Panc1 (cell line): ENCODE measurements around the gene GABRB1. TPM values are rescaled to one million over a fixed set of nuclear protein-coding genes. Genes with fewer than 3 reads are reported as not detected.

Source experiments
- ATAC-seq: fragments of 200-7000 bp; cut with Tn5 transposase; 2 replicates; pipeline ENCODE4 v1.9.1; 2020; ENCODE audit warnings: mild to moderate bottlenecking, moderate library complexity
- BruUV-seq: library from RNA; stranded (reverse); fragments of 400-500 nt; replicated peaks from 2 replicates; lab custom pipeline; 2021; lab: Mats Ljungman, UMichigan
- CTCF ChIA-PET: fragments of 300-600 bp; sonication (Branson Sonifier 250); formaldehyde crosslinking; loops from one replicate; lab custom pipeline; 2022; ENCODE audit warnings: antibody characterized with exemption; lab: Charles Lee
- POLR2A ChIA-PET: fragments of 300-600 bp; sonication (Branson Sonifier 250); formaldehyde crosslinking; loops from one replicate; lab custom pipeline; 2022; ENCODE audit warnings: antibody characterized with exemption; lab: Charles Lee
- DNase-seq: peaks from one replicate; pipeline ENCODE4 v3.0.0-alpha.2; 2010; ENCODE audit warnings: low read depth, low spot score
- H3K27ac ChIP-seq: 2 replicates; pipeline ENCODE4 v1.5.1; 2011; ENCODE audit warnings: mild to moderate bottlenecking, low read length, inconsistent platforms
- H3K27me3 ChIP-seq: fragments of 200-500 bp; sonication (Bioruptor generic); 2 replicates; pipeline ENCODE4 v1.6.0; 2014; ENCODE audit warnings: low read length, inconsistent platforms; ENCODE audit not compliant: control insufficient read depth, insufficient read depth
- H3K36me3 ChIP-seq: fragments of 200-500 bp; sonication (Bioruptor generic); 2 replicates; pipeline ENCODE4 v1.5.1; 2014; ENCODE audit warnings: inconsistent platforms, mild to moderate bottlenecking, low read length, moderate library complexity; ENCODE audit not compliant: control insufficient read depth, insufficient read depth
- H3K4me1 ChIP-seq: 2 replicates; pipeline ENCODE4 v1.5.1; 2011; ENCODE audit warnings: inconsistent platforms, mild to moderate bottlenecking, low read length, moderate library complexity; ENCODE audit not compliant: control insufficient read depth, insufficient read depth
- H3K4me3 ChIP-seq, 2 experiments: 2 replicates each; pipeline ENCODE4 v1.5.1; 2011 to 2012; ENCODE audit warnings: low read depth in 2 of 2, low read length in 2 of 2, mild to moderate bottlenecking in 2 of 2, inconsistent platforms in 1 of 2, moderate library complexity in 1 of 2
- H3K9me3 ChIP-seq: fragments of 200-500 bp; sonication (Bioruptor generic); 2 replicates; pipeline ENCODE4 v1.5.1; 2014; ENCODE audit warnings: low read depth, mild to moderate bottlenecking, inconsistent platforms, low read length, moderate library complexity; ENCODE audit not compliant: control insufficient read depth, insufficient read depth
- POLR2AphosphoS5 ChIP-seq: IDR thresholded peaks from 2 replicates; pipeline ENCODE4 v1.6.1; 2012; ENCODE audit warnings: mild to moderate bottlenecking, low read depth, low read length, moderate library complexity
- SIN3A ChIP-seq: IDR thresholded peaks from 2 replicates; pipeline ENCODE4 v1.6.1; 2012; ENCODE audit warnings: low read depth, mild to moderate bottlenecking, low read length, moderate library complexity, borderline replicate concordance; ENCODE audit not compliant: insufficient read depth
- TCF7L2 ChIP-seq: IDR thresholded peaks from 2 replicates; pipeline ENCODE4 v1.6.1; 2011; ENCODE audit warnings: mild to moderate bottlenecking, low read depth, low read length, inconsistent platforms
- in situ Hi-C: cut with HindIII; loops from 2 replicates; pipeline ENCODE4 v1.10.0; 2016; ENCODE audit warnings: low sequenced_read_pairs, low pct_unique_long_range_greater_than_20kb
- intact Hi-C: fragments of 100-400 bp; cut with micrococcal nuclease; formaldehyde crosslinking; loops from one replicate; pipeline ENCODE4 v1.10.0; 2022; ENCODE audit not compliant: unreplicated experiment
- total RNA-seq: library from RNA; stranded (reverse); gene quantifications from one replicate; pipeline ENCODE4 v1.2.1, GENCODE V29; 2021; ENCODE audit not compliant: unreplicated experiment
- TF ChIP-seq, protein P1 (sequence below): fragments of 450-650 bp; IDR thresholded peaks from 2 replicates; pipeline ENCODE4 v1.5.1; 2017; ENCODE audit warnings: mild to moderate bottlenecking
- TF ChIP-seq, protein P2 (sequence below), 2 experiments: IDR thresholded peaks; 2 replicates each; pipeline ENCODE4 v1.6.1; 2011 to 2012; ENCODE audit warnings: low read depth in 2 of 2, control low read depth in 1 of 2, low read length in 1 of 2, mild to moderate bottlenecking in 1 of 2, moderate library complexity in 1 of 2; ENCODE audit not compliant: insufficient read depth in 1 of 2

GABRB1 gene
- total RNA-seq, 1 experiment from 2014 or later: not detected

DNA sequence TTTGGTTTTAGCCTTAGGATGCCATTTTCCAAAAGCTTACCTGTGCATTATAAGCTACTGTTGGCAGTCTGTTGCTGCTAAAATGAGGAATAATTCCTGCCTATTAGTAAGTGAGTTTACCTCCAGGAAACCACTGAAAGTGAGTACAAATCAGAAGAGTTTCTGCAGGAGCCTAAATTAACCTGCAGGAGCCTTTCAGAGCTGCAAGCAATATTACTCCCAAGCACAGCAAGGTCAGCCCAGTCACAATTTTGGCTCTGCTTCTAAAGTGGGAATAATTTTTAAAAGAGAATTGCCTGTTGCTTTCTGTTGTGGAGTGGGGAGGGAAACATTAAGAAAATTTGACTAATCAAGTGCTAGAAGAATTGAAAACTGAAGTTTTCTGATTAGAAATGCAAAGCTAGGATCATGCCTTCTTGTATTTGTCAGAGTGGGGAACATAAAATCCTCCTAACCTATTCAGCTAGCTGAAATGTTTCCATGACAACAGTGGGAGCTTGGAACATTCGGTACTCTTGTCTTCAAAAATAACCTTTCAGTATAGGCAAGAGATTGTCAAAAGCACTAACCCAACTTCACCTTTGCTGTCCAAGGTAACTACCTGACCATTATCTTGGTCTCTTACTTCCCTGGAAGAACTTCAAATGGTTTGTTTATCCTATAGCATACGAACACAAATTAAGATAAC, 239.0 kb downstream of the GABRB1 start:
- POLR2A ChIA-PET: no interaction called here
- in situ Hi-C loops (no loop called here), intact Hi-C loops (no loop called here)
- CTCF ChIA-PET: no interaction called here
- Histone ChIP-seq H3K9me3 (no peaks in the 10 kb centered on the region), H3K27ac (no peak overlapping the region), H3K4me1 (no peaks in the 10 kb centered on the region), H3K27me3 (no peaks in the 10 kb centered on the region), H3K36me3 (no peaks in the 10 kb centered on the region), H3K4me3 (no peak overlapping the region)
- ATAC-seq (no peak), DNase-seq (no peak)
- BruUV-seq: no TSS peak
- TF ChIP-seq, protein P1, sequence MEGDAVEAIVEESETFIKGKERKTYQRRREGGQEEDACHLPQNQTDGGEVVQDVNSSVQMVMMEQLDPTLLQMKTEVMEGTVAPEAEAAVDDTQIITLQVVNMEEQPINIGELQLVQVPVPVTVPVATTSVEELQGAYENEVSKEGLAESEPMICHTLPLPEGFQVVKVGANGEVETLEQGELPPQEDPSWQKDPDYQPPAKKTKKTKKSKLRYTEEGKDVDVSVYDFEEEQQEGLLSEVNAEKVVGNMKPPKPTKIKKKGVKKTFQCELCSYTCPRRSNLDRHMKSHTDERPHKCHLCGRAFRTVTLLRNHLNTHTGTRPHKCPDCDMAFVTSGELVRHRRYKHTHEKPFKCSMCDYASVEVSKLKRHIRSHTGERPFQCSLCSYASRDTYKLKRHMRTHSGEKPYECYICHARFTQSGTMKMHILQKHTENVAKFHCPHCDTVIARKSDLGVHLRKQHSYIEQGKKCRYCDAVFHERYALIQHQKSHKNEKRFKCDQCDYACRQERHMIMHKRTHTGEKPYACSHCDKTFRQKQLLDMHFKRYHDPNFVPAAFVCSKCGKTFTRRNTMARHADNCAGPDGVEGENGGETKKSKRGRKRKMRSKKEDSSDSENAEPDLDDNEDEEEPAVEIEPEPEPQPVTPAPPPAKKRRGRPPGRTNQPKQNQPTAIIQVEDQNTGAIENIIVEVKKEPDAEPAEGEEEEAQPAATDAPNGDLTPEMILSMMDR: no peak

DNA sequence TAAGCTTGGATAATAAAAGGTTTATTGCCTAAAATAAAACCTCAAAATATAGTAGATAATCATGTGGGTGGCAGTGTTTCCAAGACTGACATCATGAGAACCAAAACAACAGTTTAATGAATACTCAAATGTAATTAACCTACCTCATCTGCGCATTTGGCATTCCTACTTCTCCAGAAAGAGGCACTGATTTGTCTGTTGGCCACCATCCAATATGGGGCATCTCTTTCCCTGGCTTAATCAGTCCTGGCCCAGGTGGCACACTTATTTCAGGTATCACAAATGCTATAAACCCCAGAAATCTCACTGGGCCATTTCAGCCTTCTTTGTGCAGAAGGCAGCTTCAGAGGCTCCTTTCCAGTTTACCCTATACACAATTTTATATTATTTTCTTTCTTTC, 239.9 kb downstream of the GABRB1 start:
- Histone ChIP-seq H3K4me1 (no peaks in the 10 kb centered on the region), H3K27ac (no peak overlapping the region), H3K9me3 (no peaks in the 10 kb centered on the region), H3K27me3 (no peaks in the 10 kb centered on the region), H3K4me3 (no peak overlapping the region), H3K36me3 (no peaks in the 10 kb centered on the region)
- intact Hi-C loops (no loop called here), in situ Hi-C loops (no loop called here)
- no TSS peak for BruUV-seq
- TF ChIP-seq, protein P2, sequence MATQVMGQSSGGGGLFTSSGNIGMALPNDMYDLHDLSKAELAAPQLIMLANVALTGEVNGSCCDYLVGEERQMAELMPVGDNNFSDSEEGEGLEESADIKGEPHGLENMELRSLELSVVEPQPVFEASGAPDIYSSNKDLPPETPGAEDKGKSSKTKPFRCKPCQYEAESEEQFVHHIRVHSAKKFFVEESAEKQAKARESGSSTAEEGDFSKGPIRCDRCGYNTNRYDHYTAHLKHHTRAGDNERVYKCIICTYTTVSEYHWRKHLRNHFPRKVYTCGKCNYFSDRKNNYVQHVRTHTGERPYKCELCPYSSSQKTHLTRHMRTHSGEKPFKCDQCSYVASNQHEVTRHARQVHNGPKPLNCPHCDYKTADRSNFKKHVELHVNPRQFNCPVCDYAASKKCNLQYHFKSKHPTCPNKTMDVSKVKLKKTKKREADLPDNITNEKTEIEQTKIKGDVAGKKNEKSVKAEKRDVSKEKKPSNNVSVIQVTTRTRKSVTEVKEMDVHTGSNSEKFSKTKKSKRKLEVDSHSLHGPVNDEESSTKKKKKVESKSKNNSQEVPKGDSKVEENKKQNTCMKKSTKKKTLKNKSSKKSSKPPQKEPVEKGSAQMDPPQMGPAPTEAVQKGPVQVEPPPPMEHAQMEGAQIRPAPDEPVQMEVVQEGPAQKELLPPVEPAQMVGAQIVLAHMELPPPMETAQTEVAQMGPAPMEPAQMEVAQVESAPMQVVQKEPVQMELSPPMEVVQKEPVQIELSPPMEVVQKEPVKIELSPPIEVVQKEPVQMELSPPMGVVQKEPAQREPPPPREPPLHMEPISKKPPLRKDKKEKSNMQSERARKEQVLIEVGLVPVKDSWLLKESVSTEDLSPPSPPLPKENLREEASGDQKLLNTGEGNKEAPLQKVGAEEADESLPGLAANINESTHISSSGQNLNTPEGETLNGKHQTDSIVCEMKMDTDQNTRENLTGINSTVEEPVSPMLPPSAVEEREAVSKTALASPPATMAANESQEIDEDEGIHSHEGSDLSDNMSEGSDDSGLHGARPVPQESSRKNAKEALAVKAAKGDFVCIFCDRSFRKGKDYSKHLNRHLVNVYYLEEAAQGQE (IDR thresholded peaks at IDR 0.05; ENCODE audit: insufficient read depth in 1 of 2, low read depth in 2 of 2, low read length in 1 of 2): no peak
- TF ChIP-seq SIN3A: no peak
- TF ChIP-seq TCF7L2: no peak
- TF ChIP-seq POLR2AphosphoS5: no peak
- TF ChIP-seq, protein P1: no peak
- POLR2A ChIA-PET: no interaction called here
- CTCF ChIA-PET: no interaction called here
- DNase-seq: no peak
- no peak for ATAC-seq
